Measurements from ENCODE around the gene PPP2R5C. TPM values are rescaled to one million over a fixed set of nuclear protein-coding genes. Genes with fewer than 3 reads are reported as not detected.

Gene PPP2R5C
- total RNA-seq, 1 experiment from 2014 or later: 80.3 TPM

DNA sequence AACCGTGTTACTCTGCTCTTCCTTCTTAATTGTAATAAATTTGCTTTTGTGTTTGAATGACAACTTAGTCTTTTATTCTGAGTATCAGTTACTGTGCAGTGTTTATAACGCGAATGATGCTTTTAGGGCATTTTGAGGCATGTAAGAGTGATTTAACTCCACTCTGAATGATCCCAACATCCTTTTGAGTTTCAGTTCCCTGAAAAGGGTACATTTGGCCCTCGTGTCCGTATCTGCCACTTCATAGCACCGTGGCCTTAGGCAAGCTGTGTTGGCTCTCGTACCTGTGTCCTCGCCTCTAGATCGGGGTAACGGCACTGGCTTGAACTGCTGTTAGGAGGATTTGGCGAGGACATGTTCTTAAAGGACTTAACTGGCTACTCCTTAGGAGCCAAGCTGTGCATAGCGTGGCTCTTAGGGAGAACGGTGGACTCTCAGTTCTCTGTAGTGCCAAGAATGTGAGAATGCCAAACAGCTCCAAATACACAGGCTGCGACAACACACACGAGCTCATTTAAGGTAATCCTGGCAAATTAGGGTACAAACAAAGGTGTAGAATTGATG, 92.0 kb downstream of the PPP2R5C start:
- H3K36me3 ChIP-seq (ENCODE audit: control insufficient read depth, insufficient read depth, low read length): no peaks in the 10 kb centered on the region
- intact Hi-C loops (cut with micrococcal nuclease; ENCODE audit: unreplicated experiment) (no loop called here), in situ Hi-C loops (cut with HindIII; ENCODE audit: low pct_unique_long_range_greater_than_20kb, low sequenced_read_pairs) (no loop called here)
- BruUV-seq (replicated peaks): no TSS peak
- H3K27me3 ChIP-seq (ENCODE audit: control insufficient read depth, insufficient read depth, low read length): no peaks in the 10 kb centered on the region
- no peaks in the 10 kb centered on the region; the same call in 1 of the 2 replicates for H3K4me1 ChIP-seq (ENCODE audit: control insufficient read depth, insufficient read depth, low read length)
- TF ChIP-seq, protein P1, sequence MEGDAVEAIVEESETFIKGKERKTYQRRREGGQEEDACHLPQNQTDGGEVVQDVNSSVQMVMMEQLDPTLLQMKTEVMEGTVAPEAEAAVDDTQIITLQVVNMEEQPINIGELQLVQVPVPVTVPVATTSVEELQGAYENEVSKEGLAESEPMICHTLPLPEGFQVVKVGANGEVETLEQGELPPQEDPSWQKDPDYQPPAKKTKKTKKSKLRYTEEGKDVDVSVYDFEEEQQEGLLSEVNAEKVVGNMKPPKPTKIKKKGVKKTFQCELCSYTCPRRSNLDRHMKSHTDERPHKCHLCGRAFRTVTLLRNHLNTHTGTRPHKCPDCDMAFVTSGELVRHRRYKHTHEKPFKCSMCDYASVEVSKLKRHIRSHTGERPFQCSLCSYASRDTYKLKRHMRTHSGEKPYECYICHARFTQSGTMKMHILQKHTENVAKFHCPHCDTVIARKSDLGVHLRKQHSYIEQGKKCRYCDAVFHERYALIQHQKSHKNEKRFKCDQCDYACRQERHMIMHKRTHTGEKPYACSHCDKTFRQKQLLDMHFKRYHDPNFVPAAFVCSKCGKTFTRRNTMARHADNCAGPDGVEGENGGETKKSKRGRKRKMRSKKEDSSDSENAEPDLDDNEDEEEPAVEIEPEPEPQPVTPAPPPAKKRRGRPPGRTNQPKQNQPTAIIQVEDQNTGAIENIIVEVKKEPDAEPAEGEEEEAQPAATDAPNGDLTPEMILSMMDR (IDR thresholded peaks at IDR 0.05): no peak
- TF ChIP-seq, protein P2, sequence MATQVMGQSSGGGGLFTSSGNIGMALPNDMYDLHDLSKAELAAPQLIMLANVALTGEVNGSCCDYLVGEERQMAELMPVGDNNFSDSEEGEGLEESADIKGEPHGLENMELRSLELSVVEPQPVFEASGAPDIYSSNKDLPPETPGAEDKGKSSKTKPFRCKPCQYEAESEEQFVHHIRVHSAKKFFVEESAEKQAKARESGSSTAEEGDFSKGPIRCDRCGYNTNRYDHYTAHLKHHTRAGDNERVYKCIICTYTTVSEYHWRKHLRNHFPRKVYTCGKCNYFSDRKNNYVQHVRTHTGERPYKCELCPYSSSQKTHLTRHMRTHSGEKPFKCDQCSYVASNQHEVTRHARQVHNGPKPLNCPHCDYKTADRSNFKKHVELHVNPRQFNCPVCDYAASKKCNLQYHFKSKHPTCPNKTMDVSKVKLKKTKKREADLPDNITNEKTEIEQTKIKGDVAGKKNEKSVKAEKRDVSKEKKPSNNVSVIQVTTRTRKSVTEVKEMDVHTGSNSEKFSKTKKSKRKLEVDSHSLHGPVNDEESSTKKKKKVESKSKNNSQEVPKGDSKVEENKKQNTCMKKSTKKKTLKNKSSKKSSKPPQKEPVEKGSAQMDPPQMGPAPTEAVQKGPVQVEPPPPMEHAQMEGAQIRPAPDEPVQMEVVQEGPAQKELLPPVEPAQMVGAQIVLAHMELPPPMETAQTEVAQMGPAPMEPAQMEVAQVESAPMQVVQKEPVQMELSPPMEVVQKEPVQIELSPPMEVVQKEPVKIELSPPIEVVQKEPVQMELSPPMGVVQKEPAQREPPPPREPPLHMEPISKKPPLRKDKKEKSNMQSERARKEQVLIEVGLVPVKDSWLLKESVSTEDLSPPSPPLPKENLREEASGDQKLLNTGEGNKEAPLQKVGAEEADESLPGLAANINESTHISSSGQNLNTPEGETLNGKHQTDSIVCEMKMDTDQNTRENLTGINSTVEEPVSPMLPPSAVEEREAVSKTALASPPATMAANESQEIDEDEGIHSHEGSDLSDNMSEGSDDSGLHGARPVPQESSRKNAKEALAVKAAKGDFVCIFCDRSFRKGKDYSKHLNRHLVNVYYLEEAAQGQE (IDR thresholded peaks at IDR 0.05; ENCODE audit: insufficient read depth in 1 of 2, low read depth in 2 of 2, low read length in 1 of 2): no peak
- no peak for TF ChIP-seq POLR2AphosphoS5 (IDR thresholded peaks at IDR 0.05; ENCODE audit: low read depth, low read length)
- no peak for TF ChIP-seq TCF7L2 (IDR thresholded peaks at IDR 0.05; ENCODE audit: low read depth, low read length)
- no peak for TF ChIP-seq SIN3A (IDR thresholded peaks at IDR 0.05; ENCODE audit: borderline replicate concordance, insufficient read depth, low read depth, low read length)
- H3K4me3 ChIP-seq (ENCODE audit: low read depth in 2 of 2, low read length in 2 of 2): no peak overlapping the region
- no peak for DNase-seq (ENCODE audit: low read depth, low spot score)
- CTCF ChIA-PET: no interaction called here
- no peaks in the 10 kb centered on the region for H3K9me3 ChIP-seq (ENCODE audit: control insufficient read depth, insufficient read depth, low read depth, low read length)
- no peak for ATAC-seq
- POLR2A ChIA-PET: interaction anchor here (0.6 kb wide), 2 partner anchors 44 to 114 kb away, joined by 4 to 5 read pairs; no protein-coding TSS in a partner anchor
- H3K27ac ChIP-seq (ENCODE audit: low read length): no peak overlapping the region

DNA sequence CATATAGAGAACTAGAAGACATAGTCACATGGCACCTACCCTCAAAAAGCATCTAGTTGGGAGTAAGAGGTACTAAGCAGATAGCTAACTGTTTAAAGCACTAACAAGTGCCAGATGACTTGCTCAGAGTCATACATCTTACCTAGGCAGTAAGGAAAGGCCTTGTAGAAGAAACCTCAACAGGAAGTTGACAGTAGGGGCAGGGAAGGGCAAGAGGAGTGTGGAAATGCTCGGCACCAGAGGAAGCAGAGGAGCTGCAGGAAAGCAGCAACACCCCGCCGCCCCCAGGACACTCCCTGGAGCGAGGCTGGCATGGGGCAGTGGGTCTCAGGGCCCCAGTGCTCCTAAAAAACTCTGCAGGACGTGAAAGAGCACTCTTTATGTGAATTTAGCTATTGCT, 92.9 kb downstream of the PPP2R5C start:
- ChIA-PET POLR2A (no interaction called here), CTCF (no interaction called here)
- H3K27ac ChIP-seq (ENCODE audit: low read length): no peak overlapping the region
- no peaks in the 10 kb centered on the region for H3K27me3 ChIP-seq (ENCODE audit: control insufficient read depth, insufficient read depth, low read length)
- no peak for DNase-seq (ENCODE audit: low read depth, low spot score)
- no peaks in the 10 kb centered on the region; the same call in 1 of the 2 replicates for H3K4me1 ChIP-seq (ENCODE audit: control insufficient read depth, insufficient read depth, low read length)
- in situ Hi-C loops (cut with HindIII; ENCODE audit: low pct_unique_long_range_greater_than_20kb, low sequenced_read_pairs) (no loop called here), intact Hi-C loops (cut with micrococcal nuclease; ENCODE audit: unreplicated experiment) (no loop called here)
- no peak overlapping the region for H3K4me3 ChIP-seq (ENCODE audit: low read depth in 2 of 2, low read length in 2 of 2)
- no peaks in the 10 kb centered on the region for H3K9me3 ChIP-seq (ENCODE audit: control insufficient read depth, insufficient read depth, low read depth, low read length)
- TF ChIP-seq, protein P1 (IDR thresholded peaks at IDR 0.05): no peak
- TF ChIP-seq, protein P2 (IDR thresholded peaks at IDR 0.05; ENCODE audit: insufficient read depth in 1 of 2, low read depth in 2 of 2, low read length in 1 of 2): no peak
- TF ChIP-seq SIN3A (IDR thresholded peaks at IDR 0.05; ENCODE audit: borderline replicate concordance, insufficient read depth, low read depth, low read length) (no peak), TCF7L2 (IDR thresholded peaks at IDR 0.05; ENCODE audit: low read depth, low read length) (no peak), POLR2AphosphoS5 (IDR thresholded peaks at IDR 0.05; ENCODE audit: low read depth, low read length) (no peak)
- ATAC-seq: no peak
- H3K36me3 ChIP-seq (ENCODE audit: control insufficient read depth, insufficient read depth, low read length): no peaks in the 10 kb centered on the region
- BruUV-seq (replicated peaks): no TSS peak
